Activated T-cell treated with anti-CD3 and anti-CD28 coated beads, Interleukin-2, amount 50 U/mL, for 48 hours (primary cell): ENCODE results near the gene OPCML.

ENCODE experiments used
- DNase-seq, 2 experiments: peaks; one replicate each; pipeline ENCODE4 v3.0.0-alpha.2; 2020

The OPCML gene

GRCh38 chr11:133531971-133532651 is at the start of gene OPCML:
TSS of gene OPCML (minus strand) at chr11:133532501.
- no peak for DNase-seq

- no peak for DNase-seq
Observed at GRCh38 chr11:133581091-133581490, 48.8 kb upstream of the OPCML start.

- DNase-seq, result no peak
Observed at GRCh38 chr11:133579165-133580031, 47.1 kb upstream of the OPCML start.

- DNase-seq, result no peak
Observed at GRCh38 chr11:133577403-133577802, 45.1 kb upstream of the OPCML start.

GRCh38 chr11:133576351-133576750 is 44.0 kb upstream of the OPCML start:
- DNase-seq, result peak in 1 of 2 experiments; percentile 19

- DNase-seq, result no peak
Observed at GRCh38 chr11:133573081-133573480, 40.8 kb upstream of the OPCML start.

GRCh38 chr11:133570376-133570775 is 38.1 kb upstream of the OPCML start:
- no peak for DNase-seq

- no peak for DNase-seq
Observed at GRCh38 chr11:133563505-133564025, 31.3 kb upstream of the OPCML start.

GRCh38 chr11:133560472-133560855 is 28.2 kb upstream of the OPCML start:
- DNase-seq, result no peak

GRCh38 chr11:133559833-133560471 is 27.7 kb upstream of the OPCML start:
- DNase-seq, result no peak

- DNase-seq, result no peak
Observed at GRCh38 chr11:133559382-133559781, 27.1 kb upstream of the OPCML start.

GRCh38 chr11:133555034-133555433 is 22.7 kb upstream of the OPCML start:
- DNase-seq, result no peak

- DNase-seq, result no peak
Observed at GRCh38 chr11:133553885-133554740, 21.8 kb upstream of the OPCML start.

GRCh38 chr11:133552938-133553337 is 20.6 kb upstream of the OPCML start:
- DNase-seq, result no peak

- no peak for DNase-seq
Observed at GRCh38 chr11:133551064-133551463, 18.8 kb upstream of the OPCML start.

GRCh38 chr11:133549826-133550225 is 17.5 kb upstream of the OPCML start:
- DNase-seq, result no peak

GRCh38 chr11:133548641-133549040 is 16.3 kb upstream of the OPCML start:
- DNase-seq, result no peak

GRCh38 chr11:133547808-133548494 is 15.7 kb upstream of the OPCML start:
- no peak for DNase-seq

GRCh38 chr11:133545199-133545803 is 13.0 kb upstream of the OPCML start:
- DNase-seq, result no peak

GRCh38 chr11:133541720-133542095 is 9.4 kb upstream of the OPCML start:
- DNase-seq, result no peak

GRCh38 chr11:133541021-133541719 is 8.9 kb upstream of the OPCML start:
- DNase-seq, result no peak
